ENCODE measurements around the gene ENOX2.

DNA sequence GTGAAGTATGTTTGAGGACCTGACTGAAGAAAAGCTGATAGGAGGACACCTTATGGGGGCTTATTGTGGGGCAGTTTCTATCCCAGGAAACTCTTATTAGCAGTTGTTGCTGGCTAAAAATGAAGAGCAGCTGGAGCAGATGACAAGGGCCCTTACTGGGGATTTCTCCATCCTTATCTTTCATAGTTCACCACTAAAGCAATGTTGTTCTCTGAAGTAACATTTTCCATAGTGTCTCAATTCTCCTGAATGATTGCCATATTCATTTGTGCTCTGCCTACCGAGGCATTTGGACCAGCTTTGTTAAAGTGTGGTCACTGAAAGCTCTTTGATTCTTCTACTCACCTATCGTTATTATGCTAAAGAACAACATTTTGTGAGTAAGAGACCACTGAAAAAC lies 7.7 kb downstream of the ENOX2 start:
- TF ChIP-seq POLR2A (IDR thresholded peaks at IDR 0.05) (no peak), POLR2AphosphoS5 (IDR thresholded peaks at IDR 0.05) (no peak), EP300 (IDR thresholded peaks at IDR 0.05) (no peak)
- TF ChIP-seq, protein P1, sequence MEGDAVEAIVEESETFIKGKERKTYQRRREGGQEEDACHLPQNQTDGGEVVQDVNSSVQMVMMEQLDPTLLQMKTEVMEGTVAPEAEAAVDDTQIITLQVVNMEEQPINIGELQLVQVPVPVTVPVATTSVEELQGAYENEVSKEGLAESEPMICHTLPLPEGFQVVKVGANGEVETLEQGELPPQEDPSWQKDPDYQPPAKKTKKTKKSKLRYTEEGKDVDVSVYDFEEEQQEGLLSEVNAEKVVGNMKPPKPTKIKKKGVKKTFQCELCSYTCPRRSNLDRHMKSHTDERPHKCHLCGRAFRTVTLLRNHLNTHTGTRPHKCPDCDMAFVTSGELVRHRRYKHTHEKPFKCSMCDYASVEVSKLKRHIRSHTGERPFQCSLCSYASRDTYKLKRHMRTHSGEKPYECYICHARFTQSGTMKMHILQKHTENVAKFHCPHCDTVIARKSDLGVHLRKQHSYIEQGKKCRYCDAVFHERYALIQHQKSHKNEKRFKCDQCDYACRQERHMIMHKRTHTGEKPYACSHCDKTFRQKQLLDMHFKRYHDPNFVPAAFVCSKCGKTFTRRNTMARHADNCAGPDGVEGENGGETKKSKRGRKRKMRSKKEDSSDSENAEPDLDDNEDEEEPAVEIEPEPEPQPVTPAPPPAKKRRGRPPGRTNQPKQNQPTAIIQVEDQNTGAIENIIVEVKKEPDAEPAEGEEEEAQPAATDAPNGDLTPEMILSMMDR (IDR thresholded peaks at IDR 0.05): no peak

Measured in upper lobe of left lung (tissue), 4 donors.